Globus pallidus (tissue), 1 donor: Measurements from ENCODE around the gene COMMD6.
"Not testable (repeated sequence)": the region's sequence is repeated elsewhere in the genome, so short reads cannot be mapped to it uniquely, and the experiment has no call there.

Experiments
- DNase-seq: peaks from one replicate; pipeline ENCODE4 v3.0.0-alpha.2; 2015; ENCODE audit warnings: low spot score

The COMMD6 gene

DNA sequence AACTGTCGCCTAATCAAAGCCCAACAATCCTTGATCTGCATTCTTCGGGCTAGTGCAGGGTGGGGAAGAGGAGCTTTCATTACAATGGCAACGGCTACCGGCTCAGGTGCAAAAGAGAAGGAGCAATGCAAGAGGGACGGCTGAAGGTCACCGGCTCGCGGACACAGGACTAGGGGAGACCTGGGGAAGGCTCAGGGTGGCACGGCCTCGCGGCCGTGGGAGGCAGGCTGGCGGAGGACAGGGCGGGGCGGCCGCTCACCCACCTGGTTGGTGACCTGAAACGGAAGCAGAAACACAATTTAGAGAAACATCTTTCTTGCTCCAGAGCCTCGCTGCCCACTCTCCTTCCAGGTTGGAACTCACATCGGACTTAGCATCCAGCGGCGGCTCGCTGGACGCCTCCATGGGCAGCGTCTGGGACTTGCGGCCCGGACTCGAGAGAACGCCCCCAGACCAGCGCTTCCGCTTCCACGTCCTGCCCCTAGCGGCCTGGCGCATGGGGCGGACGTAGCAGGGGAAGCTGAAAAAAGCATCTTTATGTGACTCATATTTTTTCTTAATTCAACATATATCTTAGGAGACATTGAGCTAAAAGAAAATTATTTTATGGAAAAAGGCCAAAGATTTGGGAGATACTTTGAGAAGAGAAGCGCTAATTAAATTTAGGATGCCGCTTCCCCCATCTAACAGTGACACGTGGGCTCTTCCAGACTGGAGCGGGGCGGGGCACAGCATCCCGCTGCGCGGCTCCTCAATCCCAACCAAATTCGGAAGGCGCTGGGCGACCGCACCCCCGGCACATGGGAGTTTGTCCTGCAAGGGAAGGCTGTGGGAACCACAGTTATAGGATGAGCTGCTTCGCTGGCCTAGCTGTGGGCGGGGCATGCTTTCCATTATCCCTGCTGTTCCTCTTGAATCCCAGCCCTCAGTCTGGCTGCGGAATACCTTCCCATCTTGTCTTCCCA, at the start of gene COMMD6:
Gene COMMD6 (minus strand): TSS at position 441 of the 965 bp plus-strand sequence. CDS start 36 bp downstream, at position 405.
- DNase-seq = peak; percentile 82

DNA sequence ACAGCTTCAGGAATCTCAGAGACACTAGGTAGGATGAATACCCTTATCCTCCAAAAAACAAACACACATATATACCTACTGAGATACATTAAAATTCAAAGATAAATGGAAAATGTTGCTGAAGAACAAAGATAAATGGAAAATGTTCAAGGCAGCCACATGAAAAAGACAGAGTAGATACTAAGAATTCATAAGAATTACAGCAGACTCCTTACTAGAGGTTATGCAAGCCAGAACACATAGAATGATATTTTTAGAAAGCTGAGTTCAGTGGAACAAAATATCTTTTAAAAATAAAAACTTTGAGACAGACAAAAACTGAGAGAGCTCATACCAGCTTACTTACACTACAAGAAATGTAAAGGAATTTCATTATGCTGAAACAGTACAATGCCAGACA, 47.5 kb upstream of the COMMD6 start:
- DNase-seq = no peak

DNA sequence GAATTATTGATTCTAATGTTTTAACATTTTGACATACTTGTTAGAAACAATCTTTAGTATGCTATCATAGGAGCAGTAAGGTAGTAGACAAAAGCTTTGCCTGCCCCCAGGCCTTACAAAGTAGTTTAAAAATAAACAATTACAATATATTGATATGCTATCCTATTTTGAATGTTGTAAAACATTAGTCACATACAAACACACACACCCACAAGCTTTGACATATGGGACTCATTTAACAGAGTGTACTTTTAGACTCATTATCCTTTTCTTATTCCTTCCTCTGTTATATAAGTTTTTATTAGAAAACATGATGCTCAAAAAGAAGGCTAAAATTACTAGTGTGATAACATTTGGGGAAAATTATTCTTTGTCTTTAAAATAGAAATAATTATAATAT, 45.5 kb upstream of the COMMD6 start:
- DNase-seq = no peak

DNA sequence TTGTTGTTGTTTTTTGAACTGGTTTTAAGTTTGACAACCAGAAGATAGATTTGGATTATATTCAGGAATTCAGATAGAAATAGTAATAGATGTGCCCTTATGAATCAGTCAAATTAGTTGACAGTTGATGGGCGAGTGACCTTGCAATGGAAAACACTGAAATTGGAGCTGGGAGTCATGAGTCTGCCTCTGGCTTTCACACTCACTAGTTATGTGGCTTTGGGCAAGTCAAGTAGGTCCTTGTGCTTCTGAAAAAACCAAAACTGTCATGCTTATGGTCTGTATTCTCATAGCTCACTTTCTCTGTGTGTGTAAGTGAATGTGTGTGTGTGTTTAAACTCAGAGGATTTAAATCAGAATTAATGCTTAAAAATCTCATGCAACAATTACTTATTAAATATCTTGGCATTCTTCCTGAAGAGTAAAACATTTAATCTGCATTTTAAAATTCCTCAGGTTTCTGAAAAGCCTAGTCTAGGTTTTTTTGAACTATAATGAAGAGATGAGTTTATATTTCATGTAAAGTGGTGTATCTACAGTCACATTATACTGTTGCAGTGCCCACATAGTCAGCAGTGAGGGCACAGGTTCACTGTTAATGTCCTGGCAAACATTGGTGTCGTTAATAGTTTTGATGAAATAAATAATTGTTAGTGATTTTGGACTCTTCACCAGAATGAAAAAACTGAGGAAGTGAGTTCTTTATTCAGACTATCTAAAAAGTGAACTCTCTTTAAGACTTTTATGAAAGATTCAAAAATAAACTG, 44.4 kb upstream of the COMMD6 start:
- DNase-seq = no peak

DNA sequence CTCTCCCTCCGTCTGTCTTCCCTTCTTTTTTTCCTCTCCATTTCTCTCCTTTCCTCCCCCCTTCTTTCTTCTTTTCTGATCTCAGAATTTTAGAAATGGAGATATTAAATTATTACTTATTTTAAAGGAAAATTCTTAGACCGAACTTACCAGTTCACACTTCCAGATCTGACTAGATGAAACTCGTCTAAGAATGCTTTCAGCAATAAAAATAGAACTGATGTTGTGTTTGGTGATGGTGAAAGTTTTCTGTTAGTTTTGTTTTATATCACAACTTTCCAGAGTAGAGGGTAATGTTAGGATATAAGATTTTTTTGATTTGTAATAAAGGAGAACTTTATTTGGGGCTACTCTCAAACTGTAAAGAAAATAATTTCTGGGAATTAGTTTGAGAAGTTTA, 41.9 kb upstream of the COMMD6 start:
- no peak for DNase-seq

DNA sequence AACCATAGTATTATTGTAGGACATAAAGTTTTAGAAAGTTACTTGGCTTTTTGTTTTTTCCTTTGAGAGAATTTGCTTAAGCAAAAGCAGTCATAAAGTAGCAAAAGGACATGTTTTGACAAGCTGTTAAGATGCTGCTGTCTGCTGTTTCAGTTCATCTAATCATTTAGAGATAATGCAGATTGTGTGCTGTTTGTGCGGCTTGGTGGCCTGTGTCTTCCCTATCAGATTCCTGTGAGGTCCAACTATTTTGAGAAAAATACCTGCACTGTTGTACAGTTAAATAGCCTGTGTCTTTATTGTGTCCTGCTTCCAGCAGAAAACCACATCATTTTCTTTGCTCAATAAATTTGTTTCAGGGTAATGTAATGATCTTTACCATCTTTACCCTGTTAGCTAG, 31.9 kb upstream of the COMMD6 start:
- DNase-seq = no peak

GRCh38 chr13:75566658-75567057, 29.0 kb upstream of the COMMD6 start:
- DNase-seq = peak; percentile 17

DNA sequence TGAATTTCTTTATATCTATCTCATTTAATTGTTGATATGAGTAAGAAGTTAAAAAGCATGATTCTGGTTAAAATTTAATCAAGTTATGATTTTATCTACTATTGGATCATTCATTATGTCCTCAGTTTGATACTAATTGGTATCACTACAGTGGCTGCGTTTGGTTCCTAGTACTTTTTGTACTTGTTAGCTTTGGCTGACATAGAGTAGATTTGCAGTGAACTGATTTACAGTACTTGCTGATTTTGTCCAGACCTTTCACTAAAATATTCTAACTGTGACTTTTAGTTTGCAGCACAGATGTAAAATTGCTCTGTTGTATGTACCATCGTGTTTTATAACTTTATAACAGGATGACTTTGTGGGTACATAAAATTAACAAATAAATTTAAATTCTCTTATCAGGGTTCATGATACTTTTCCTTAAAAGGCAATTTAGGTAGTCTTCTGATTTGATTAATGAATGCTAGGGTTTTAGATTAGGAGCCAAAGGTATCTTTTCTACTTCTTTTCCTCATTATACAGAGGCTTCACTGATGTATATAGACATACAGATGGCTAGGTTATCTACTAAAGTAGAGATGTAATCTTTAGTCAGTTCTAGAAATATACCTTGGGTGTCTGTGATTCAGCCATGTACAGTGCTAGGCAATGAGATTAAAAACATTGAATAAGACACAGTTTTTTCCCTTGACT, 20.7 kb upstream of the COMMD6 start:
- DNase-seq = no peak

GRCh38 chr13:75556961-75557360, 19.3 kb upstream of the COMMD6 start:
- DNase-seq = no peak

- DNase-seq = no peak
These were observed 18.2 kb upstream of the COMMD6 start for GRCh38 chr13:75555836-75556235.

GRCh38 chr13:75554981-75555380, 17.3 kb upstream of the COMMD6 start:
- no peak for DNase-seq

DNA sequence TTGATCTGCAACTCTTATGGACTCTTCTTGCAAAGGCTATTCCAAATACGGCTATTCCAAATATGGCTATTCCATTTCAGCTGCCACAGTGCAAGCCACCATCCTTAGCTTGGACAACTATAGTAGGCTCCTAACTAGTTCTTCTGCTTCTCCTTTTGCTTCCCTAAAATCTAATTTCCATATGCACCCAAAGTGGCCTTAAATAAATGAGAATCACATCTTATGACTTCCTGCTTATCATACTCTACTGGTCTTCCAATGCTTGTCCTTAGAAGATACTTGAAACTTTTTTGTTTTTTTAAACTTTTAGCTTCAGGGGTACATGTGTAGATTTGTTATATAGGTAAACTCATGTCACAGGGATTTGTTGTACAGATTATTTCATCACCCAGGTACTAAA, 16.8 kb upstream of the COMMD6 start:
- DNase-seq = no peak

DNA sequence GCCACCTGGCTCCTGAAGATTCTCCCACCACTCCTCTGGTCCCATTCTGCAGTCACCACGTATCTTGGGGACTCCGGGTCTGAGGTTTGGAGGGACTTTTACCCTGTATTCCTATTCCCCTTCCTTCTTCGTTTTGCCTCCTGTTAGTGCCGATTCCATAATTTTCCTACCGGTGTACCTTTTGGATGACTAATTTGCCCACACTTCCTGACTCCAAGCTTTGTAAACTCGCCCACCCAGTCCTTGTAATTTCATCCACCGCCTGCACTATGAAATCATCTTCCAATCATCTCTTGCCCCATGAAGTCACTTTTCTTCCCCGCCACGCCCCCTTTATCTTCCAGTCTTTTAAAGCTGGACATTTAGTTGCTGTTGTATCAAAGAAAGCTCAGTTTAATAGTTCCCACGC, 12.5 kb upstream of the COMMD6 start:
- DNase-seq = no peak

GRCh38 chr13:75549262-75550158, 11.9 kb upstream of the COMMD6 start, which contains the start of gene UCHL3:
Gene UCHL3 (plus strand): TSS chr13:75549791. CDS start chr13:75549821, 30 bp downstream.
- peak; percentile 92 for DNase-seq

- DNase-seq = no peak
These were observed 10.3 kb upstream of the COMMD6 start for GRCh38 chr13:75547917-75548316.

DNA sequence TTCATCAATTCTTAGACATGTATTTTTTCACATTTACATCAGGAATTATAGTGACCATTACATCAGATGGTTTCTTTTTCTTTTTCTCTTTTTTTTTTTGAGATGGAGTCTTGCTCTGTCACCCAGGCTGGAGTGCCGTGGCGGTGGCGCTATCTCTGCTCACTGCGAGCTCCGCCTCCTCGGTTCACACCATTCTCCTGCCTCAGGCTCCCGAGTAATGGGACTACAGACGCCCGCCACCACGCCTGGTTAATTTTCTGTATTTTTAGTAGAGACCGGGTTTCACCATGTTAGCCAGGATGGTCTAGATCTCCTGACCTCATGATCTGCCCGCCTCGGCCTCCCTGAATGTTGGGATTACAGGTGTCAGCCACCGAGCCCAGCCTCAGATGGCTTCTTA, 7.7 kb upstream of the COMMD6 start:
- not testable (repeated sequence) for DNase-seq

GRCh38 chr13:75544681-75545330, 7.2 kb upstream of the COMMD6 start:
- no peak for DNase-seq

GRCh38 chr13:75541961-75542360, 4.3 kb upstream of the COMMD6 start:
- no peak for DNase-seq

DNA sequence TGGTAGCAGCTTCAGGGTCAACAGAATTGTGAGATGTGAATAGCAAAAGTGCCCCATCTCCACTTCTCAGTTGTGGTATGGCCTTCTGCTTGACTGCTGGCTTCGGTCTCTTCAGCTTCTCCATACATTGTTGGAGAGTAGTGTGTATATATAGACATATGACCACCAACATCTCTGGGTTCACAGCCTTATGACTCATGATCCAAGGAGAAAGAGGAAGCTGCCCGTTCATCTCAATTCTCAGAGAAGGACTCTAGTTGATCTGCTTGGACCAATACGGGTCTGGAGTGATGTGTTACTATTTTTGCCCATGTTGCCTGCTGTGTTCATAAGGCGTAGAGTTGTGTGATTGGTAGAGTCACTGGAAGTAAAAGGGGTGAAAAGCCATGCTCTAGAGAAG, 3.6 kb upstream of the COMMD6 start:
- peak; percentile 29 for DNase-seq

GRCh38 chr13:75533861-75534260, 3.8 kb downstream of the COMMD6 start:
- no peak for DNase-seq

DNA sequence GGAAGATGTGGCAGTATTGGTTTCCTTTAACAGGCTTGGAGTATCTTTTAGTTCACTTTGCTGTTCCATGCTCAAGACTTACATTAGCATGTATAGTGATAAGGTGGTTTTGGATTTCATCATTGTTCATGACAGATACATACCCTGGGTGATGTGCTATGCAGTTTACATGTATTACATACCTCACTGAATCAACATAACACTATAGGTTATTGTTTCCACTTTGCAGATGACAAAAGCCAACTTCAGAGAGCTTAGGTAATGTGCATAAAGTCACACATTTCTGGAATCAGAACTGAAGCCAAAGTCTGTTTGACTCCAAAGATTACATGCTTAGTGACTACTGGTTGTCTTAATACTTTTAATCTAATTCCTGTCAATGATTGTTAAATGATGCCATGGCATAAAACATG, 7.1 kb downstream of the COMMD6 start:
- DNase-seq = no peak
